ENCODE results near the gene PTMS.

Gene PTMS

DNA sequence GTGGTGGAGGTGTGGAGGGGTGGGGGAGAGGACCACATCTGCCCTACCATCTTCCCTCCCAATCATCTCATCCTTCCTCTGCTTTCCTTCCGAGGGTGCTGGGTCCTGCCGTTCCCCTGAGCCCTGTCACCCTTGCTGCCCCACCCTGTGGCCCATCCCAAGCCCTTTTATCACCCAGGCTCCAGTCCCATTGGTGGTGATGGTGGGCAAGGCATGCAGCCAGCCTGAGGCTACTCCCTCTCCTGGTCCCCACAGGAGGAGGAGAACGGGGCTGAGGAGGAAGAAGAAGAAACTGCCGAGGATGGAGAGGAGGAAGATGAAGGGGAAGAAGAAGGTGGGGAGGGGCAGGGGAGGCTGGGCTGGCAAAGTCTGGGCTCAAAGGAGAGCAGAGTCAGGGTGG is 3.5 kb downstream of the PTMS start:
- TF ChIP-seq POLR2AphosphoS5 (IDR thresholded peaks at IDR 0.05; ENCODE audit: low read depth, low read length) (no peak), POLR2A (IDR thresholded peaks at IDR 0.05; ENCODE audit: low read depth, low read length) (no peak), SPI1 (IDR thresholded peaks at IDR 0.05; ENCODE audit: low read depth, low read length) (no peak), PAX5 (IDR thresholded peaks at IDR 0.05; ENCODE audit: insufficient read depth, low read length, severe bottlenecking) (no peak), POU2F2 (IDR thresholded peaks at IDR 0.05; ENCODE audit: low read depth, low read length) (no peak), TAF1 (IDR thresholded peaks at IDR 0.05; ENCODE audit: low read depth, low read length) (no peak)

DNA sequence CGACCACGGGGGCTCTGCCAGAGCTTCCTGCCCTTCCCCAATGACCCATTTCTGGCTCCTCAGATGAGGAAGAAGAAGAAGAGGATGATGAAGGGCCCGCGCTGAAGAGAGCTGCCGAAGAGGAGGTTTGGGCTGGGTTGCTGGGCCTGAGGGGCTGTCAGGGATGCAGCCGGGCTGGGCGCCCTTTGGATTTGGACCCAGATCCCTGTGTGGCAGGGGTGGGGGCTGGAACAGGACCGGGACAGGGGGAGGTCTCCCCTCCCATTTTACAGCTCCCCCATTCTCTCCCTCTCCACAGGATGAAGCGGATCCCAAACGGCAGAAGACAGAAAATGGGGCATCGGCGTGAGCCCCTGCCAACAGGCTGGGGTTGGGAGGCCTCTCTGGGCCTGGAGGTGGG is 3.9 kb downstream of the PTMS start:
- no peak for DNase-seq (ENCODE audit: insufficient read length, low spot score)
- TF ChIP-seq PAX5 (IDR thresholded peaks at IDR 0.05; ENCODE audit: insufficient read depth, low read length, severe bottlenecking) (no peak), POLR2AphosphoS5 (IDR thresholded peaks at IDR 0.05; ENCODE audit: low read depth, low read length) (no peak)
- FAIRE-seq = no peak

More for the DNA sequence above, 3.5 kb downstream of the PTMS start:
- no peak for DNase-seq (ENCODE audit: insufficient read length, low spot score)
- FAIRE-seq = no peak

DNA sequence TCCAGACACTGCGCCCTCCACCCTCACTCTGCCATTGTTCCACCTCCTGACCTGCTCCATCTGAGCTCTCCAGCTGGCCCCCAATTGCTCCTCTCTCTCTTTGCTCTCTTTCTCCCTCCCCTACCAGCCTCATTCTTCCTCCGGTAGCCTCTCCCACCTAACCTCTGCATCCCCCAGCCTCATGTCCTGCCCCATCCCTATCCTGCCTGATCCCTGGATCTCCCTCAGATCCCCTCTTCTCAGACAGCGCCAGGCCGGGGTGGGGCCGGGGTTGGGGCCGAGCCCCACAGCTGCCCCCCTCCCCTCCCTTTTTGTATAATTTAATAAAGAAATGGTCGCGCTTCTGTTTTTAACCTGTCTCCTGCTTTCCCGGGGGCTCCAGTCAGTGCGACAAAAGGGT is 4.4 kb downstream of the PTMS start:
- FAIRE-seq (no peak), DNase-seq (ENCODE audit: insufficient read length, low spot score) (no peak)
- TF ChIP-seq SPI1 (IDR thresholded peaks at IDR 0.05; ENCODE audit: low read depth, low read length) (no peak), TAF1 (IDR thresholded peaks at IDR 0.05; ENCODE audit: low read depth, low read length) (no peak), PAX5 (IDR thresholded peaks at IDR 0.05; ENCODE audit: insufficient read depth, low read length, severe bottlenecking) (no peak), POU2F2 (IDR thresholded peaks at IDR 0.05; ENCODE audit: low read depth, low read length) (no peak), POLR2AphosphoS5 (IDR thresholded peaks at IDR 0.05; ENCODE audit: low read depth, low read length) (no peak), POLR2A (IDR thresholded peaks at IDR 0.05; ENCODE audit: low read depth, low read length) (no peak)

DNA sequence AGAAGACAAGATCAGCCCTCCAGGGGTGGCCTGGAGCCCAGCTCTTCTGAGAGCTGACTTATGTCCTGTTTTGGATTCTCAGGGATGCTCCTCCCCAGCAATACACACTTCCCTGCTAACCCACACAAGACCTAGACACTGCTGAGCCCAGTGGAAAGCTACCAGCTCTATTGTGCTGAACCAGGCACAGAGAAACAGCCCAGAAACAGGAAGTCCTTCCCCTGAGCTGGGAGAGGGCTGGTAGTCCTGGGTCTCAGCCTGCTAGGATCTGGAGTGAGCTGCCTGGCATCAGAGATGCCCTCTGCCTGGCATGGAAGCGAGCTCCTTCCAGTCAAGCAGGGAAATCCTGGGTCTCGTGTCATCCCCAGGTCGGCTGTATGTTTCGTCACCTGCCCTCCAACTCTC is 4.9 kb downstream of the PTMS start:
- TF ChIP-seq SPI1 (IDR thresholded peaks at IDR 0.05; ENCODE audit: low read depth, low read length) = peak; percentile 67
- TF ChIP-seq POLR2AphosphoS5 (IDR thresholded peaks at IDR 0.05; ENCODE audit: low read depth, low read length) = no peak
- FAIRE-seq (peak; percentile 20), DNase-seq (ENCODE audit: insufficient read length, low spot score) (no peak)

DNA sequence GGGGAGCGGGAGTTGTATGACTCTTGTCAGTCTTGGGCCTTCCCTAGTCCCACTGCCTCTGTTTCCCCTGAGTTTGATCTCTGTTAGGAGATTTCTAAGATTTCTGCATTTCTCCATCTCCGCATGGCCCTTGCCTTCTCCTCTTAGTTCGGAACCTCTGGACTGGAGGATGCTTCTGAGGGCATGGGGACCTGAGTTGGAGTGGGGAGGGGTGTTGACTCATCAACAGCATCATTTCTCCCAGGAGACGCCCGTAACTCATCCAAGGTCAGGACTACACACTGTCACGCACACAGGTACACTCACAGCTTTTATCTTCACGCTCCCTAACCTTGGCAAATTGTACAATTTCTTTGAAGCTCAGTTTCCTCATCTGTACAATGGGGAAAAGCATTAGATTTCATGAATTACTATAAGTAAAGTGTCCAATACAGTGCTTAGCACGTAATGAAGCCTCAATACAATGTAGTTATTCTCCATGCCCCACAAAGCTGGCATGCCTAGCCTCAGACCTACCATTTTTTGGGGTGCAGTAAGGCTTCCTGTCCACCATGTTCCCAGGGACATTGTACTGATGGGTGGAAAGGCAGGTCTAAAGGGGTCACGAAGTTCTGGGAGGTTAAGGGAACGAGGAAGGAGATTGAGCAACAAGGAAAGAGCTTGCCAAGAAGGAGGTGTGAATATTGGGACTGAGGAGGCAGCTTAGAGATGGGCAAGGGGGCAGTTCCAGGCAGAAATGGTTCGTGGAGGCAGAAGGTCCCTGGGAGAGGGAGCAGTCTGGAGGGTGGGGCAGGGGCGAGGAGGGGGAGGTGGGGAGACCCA is 5.6 kb downstream of the PTMS start:
- FAIRE-seq = no peak
- no peak for DNase-seq (ENCODE audit: insufficient read length, low spot score)
- TF ChIP-seq POLR2AphosphoS5 (IDR thresholded peaks at IDR 0.05; ENCODE audit: low read depth, low read length) = no peak
- no peak for TF ChIP-seq SPI1 (IDR thresholded peaks at IDR 0.05; ENCODE audit: low read depth, low read length)
- TF ChIP-seq TAF1 (IDR thresholded peaks at IDR 0.05; ENCODE audit: low read depth, low read length) = no peak
- TF ChIP-seq POLR2A (IDR thresholded peaks at IDR 0.05; ENCODE audit: low read depth, low read length) = no peak
- no peak for TF ChIP-seq PAX5 (IDR thresholded peaks at IDR 0.05; ENCODE audit: insufficient read depth, low read length, severe bottlenecking)
- TF ChIP-seq POU2F2 (IDR thresholded peaks at IDR 0.05; ENCODE audit: low read depth, low read length) = no peak

DNA sequence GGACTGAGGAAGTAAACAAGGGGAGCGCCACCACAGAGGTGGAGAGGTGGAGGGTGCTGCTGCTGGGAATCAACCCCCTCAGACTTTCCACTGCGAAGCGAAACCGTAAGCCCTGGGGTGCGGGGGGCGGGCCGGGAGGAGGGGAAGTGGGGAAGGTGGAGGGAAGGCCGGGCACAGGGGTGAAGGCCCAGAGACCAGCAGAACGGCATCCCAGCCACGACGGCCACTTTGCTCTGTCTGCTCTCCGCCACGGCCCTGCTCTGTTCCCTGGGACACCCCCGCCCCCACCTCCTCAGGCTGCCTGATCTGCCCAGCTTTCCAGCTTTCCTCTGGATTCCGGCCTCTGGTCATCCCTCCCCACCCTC is 6.2 kb downstream of the PTMS start, which contains the start of gene LAG3:
Gene LAG3 (plus strand): TSS at position 190 of the 365 bp plus-strand sequence. CDS start 333 bp downstream, outside the sequence.
- peak; percentile 87 for FAIRE-seq
- TF ChIP-seq SPI1 (IDR thresholded peaks at IDR 0.05; ENCODE audit: low read depth, low read length) (peak; percentile 25; the same call in 1 of the 2 replicates), POLR2AphosphoS5 (IDR thresholded peaks at IDR 0.05; ENCODE audit: low read depth, low read length) (no peak)
- DNase-seq (ENCODE audit: insufficient read length, low spot score) = no peak

DNA sequence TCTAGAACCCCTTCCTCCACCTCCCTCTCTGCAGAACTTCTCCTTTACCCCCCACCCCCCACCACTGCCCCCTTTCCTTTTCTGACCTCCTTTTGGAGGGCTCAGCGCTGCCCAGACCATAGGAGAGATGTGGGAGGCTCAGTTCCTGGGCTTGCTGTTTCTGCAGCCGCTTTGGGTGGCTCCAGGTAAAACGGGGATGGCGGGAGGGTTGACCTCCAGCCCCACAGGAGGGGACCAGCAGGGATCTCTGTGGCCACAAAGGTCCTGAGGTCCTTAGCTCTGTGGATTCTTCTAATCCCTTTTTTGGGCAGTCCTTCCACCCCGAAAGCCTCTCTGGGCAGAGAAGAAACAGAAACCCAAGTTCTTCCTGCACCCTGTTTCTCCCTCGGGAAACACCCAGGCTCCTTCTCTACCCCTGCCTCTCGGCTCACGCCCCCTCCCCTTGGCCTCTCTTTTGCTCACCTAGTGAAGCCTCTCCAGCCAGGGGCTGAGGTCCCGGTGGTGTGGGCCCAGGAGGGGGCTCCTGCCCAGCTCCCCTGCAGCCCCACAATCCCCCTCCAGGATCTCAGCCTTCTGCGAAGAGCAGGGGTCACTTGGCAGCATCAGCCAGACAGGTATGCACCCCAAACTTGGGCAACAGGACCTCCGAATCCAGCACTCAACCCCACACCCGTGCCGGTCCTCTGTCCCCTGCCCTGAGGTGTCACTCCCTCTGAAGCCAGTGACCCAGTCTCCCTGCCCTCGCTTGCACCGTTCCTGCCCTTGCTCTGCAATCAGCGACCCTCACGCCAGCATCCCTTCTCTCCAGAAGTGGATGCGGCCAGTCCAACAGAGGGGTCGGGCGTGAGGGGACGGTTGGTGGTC is 6.8 kb downstream of the PTMS start:
- FAIRE-seq = peak; percentile 5
- DNase-seq (ENCODE audit: insufficient read length, low spot score) = no peak
- no peak for TF ChIP-seq PAX5 (IDR thresholded peaks at IDR 0.05; ENCODE audit: insufficient read depth, low read length, severe bottlenecking)
- no peak for TF ChIP-seq POLR2A (IDR thresholded peaks at IDR 0.05; ENCODE audit: low read depth, low read length)
- no peak for TF ChIP-seq POLR2AphosphoS5 (IDR thresholded peaks at IDR 0.05; ENCODE audit: low read depth, low read length)
- TF ChIP-seq TAF1 (IDR thresholded peaks at IDR 0.05; ENCODE audit: low read depth, low read length) = no peak
- no peak for TF ChIP-seq POU2F2 (IDR thresholded peaks at IDR 0.05; ENCODE audit: low read depth, low read length)
- TF ChIP-seq SPI1 (IDR thresholded peaks at IDR 0.05; ENCODE audit: low read depth, low read length) = no peak

DNA sequence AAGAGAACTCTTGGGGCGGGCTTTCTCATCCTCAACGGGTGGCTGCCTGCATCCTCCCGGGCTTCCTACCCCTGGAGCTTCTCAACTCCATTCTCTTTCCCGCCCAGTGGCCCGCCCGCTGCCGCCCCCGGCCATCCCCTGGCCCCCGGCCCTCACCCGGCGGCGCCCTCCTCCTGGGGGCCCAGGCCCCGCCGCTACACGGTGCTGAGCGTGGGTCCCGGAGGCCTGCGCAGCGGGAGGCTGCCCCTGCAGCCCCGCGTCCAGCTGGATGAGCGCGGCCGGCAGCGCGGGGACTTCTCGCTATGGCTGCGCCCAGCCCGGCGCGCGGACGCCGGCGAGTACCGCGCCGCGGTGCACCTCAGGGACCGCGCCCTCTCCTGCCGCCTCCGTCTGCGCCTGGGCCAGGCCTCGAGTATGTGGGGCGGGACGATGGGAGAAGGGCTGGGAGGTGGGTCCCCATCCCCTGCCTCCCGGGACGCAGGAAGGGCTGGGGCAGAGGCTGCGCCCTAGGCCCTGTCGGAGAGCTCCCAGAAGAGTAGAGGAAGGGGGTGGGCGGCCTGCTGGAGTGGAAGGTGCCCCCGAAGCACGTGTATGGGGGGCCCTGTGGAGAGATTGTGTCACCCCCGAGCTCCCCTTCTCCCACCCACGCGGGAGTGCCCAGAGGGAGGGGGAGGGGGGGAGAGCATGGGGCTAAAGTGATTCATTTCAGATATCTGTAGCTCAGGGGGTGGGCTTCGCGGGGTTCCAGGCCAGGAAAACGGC is 7.6 kb downstream of the PTMS start:
- DNase-seq (ENCODE audit: insufficient read length, low spot score) = no peak
- peak; percentile 5 for FAIRE-seq
- no peak for TF ChIP-seq TAF1 (IDR thresholded peaks at IDR 0.05; ENCODE audit: low read depth, low read length)
- TF ChIP-seq SPI1 (IDR thresholded peaks at IDR 0.05; ENCODE audit: low read depth, low read length) = no peak
- no peak for TF ChIP-seq POU2F2 (IDR thresholded peaks at IDR 0.05; ENCODE audit: low read depth, low read length)
- no peak for TF ChIP-seq POLR2AphosphoS5 (IDR thresholded peaks at IDR 0.05; ENCODE audit: low read depth, low read length)
- no peak for TF ChIP-seq POLR2A (IDR thresholded peaks at IDR 0.05; ENCODE audit: low read depth, low read length)
- TF ChIP-seq PAX5 (IDR thresholded peaks at IDR 0.05; ENCODE audit: insufficient read depth, low read length, severe bottlenecking) = no peak

DNA sequence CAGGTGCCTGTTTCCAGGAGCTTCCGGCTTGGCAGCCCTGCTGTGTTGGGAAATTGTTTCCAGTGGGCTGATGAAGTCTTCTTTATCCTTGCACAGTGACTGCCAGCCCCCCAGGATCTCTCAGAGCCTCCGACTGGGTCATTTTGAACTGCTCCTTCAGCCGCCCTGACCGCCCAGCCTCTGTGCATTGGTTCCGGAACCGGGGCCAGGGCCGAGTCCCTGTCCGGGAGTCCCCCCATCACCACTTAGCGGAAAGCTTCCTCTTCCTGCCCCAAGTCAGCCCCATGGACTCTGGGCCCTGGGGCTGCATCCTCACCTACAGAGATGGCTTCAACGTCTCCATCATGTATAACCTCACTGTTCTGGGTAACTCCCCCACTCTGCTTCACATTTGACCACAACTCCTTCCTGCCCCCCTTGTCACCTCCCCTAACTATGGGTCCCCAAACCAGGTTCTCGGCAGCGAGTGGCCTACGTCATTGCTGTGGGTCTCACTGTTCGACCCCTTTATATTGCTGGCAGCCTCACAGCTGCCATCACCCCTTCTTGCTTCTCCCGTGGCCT is 8.4 kb downstream of the PTMS start:
- no peak for TF ChIP-seq SPI1 (IDR thresholded peaks at IDR 0.05; ENCODE audit: low read depth, low read length)
- no peak for TF ChIP-seq POLR2A (IDR thresholded peaks at IDR 0.05; ENCODE audit: low read depth, low read length)
- no peak for TF ChIP-seq POLR2AphosphoS5 (IDR thresholded peaks at IDR 0.05; ENCODE audit: low read depth, low read length)
- no peak for TF ChIP-seq TAF1 (IDR thresholded peaks at IDR 0.05; ENCODE audit: low read depth, low read length)
- TF ChIP-seq PAX5 (IDR thresholded peaks at IDR 0.05; ENCODE audit: insufficient read depth, low read length, severe bottlenecking) = no peak
- no peak for TF ChIP-seq POU2F2 (IDR thresholded peaks at IDR 0.05; ENCODE audit: low read depth, low read length)
- FAIRE-seq (peak; percentile 69), DNase-seq (ENCODE audit: insufficient read length, low spot score) (no peak)

All from GM12891 (cell line).